Liver (tissue), 9 donors: ENCODE measurements around the gene HAVCR1. TPM values are rescaled to one million over a fixed set of nuclear protein-coding genes. Genes with fewer than 3 reads are reported as not detected.
"Not testable (repeated sequence)": the region's sequence is repeated elsewhere in the genome, so short reads cannot be mapped to it uniquely, and the experiment has no call there.

ENCODE experiments used
- DNase-seq: peaks from one replicate; pipeline ENCODE4 v3.0.0-alpha.2; 2017; ENCODE audit warnings: low spot score
- H3K27ac ChIP-seq, 2 donors: one replicate each; pipeline ENCODE4 v1.7.0; 2013; ENCODE audit warnings: inconsistent platforms in 2 of 2, low read length in 2 of 2, control low read depth in 1 of 2, low read depth in 1 of 2, mild to moderate bottlenecking in 1 of 2
- H3K27me3 ChIP-seq, 4 donors: one replicate each; pipeline versions ENCODE4 v1.6.1 to v1.7.0; 2013; ENCODE audit warnings: low read length in 3 of 4, inconsistent platforms in 1 of 4, mild to moderate bottlenecking in 1 of 4, moderate library complexity in 1 of 4; ENCODE audit not compliant: control insufficient read depth in 4 of 4, insufficient read depth in 4 of 4
- H3K36me3 ChIP-seq, 4 donors: one replicate each; pipeline versions ENCODE4 v1.6.1 to v1.7.0; 2013; ENCODE audit warnings: low read length in 3 of 4, mild to moderate bottlenecking in 3 of 4, low read depth in 1 of 4, moderate library complexity in 1 of 4; ENCODE audit not compliant: control insufficient read depth in 4 of 4, insufficient read depth in 3 of 4
- H3K4me1 ChIP-seq, 4 donors: one replicate each; pipeline versions ENCODE4 v1.6.1 to v1.7.0; 2013; ENCODE audit warnings: low read length in 3 of 4, mild to moderate bottlenecking in 3 of 4, moderate library complexity in 1 of 4; ENCODE audit not compliant: control insufficient read depth in 4 of 4, insufficient read depth in 4 of 4
- H3K4me3 ChIP-seq, 3 donors: one replicate each; pipeline versions ENCODE4 v1.6.1 to v1.7.0; 2013; ENCODE audit warnings: low read length in 3 of 3, control low read depth in 1 of 3, low read depth in 1 of 3, mild to moderate bottlenecking in 1 of 3
- H3K9ac ChIP-seq, 2 donors: one replicate each; pipeline ENCODE4 v1.7.0; 2013; ENCODE audit warnings: low read length in 2 of 2, mild to moderate bottlenecking in 2 of 2, moderate library complexity in 2 of 2, control low read depth in 1 of 2, low read depth in 1 of 2
- H3K9me3 ChIP-seq, 4 donors: one replicate each; pipeline versions ENCODE4 v1.6.1 to v1.7.0; 2013; ENCODE audit warnings: low read length in 3 of 4; ENCODE audit not compliant: control insufficient read depth in 4 of 4
- ATF3 ChIP-seq: IDR thresholded peaks from 2 replicates; pipeline ENCODE4 v1.6.1; 2016; ENCODE audit warnings: antibody characterized with exemption
- CTCF ChIP-seq: fragments of 150-350 bp; IDR thresholded peaks from 2 replicates; pipeline ENCODE4 v1.5.1; 2017; ENCODE audit warnings: improper control_type of control experiment, low read depth, low read length; ENCODE audit not compliant: missing input control
- GABPA ChIP-seq, 2 donors: IDR thresholded peaks in 1 of 2; conservative IDR thresholded peaks in 1 of 2; 2 replicates each; pipeline ENCODE4 v1.6.1; 2016; ENCODE audit warnings: antibody characterized with exemption in 2 of 2, mild to moderate bottlenecking in 1 of 2, moderate library complexity in 1 of 2
- HNF4A ChIP-seq, 2 donors: conservative IDR thresholded peaks; 2 replicates each; pipeline ENCODE4 v1.6.1; 2016; ENCODE audit warnings: antibody characterized with exemption in 2 of 2, mild to moderate bottlenecking in 2 of 2
- HNF4G ChIP-seq: IDR thresholded peaks from 2 replicates; pipeline ENCODE4 v1.6.1; 2016; ENCODE audit warnings: antibody characterized with exemption
- RAD21 ChIP-seq, 2 donors: IDR thresholded peaks; 2 replicates each; pipeline ENCODE4 v1.6.1; 2016; ENCODE audit warnings: antibody characterized with exemption in 2 of 2, mild to moderate bottlenecking in 2 of 2
- REST ChIP-seq: IDR thresholded peaks from 2 replicates; pipeline ENCODE4 v1.6.1; 2016; ENCODE audit warnings: antibody characterized with exemption, mild to moderate bottlenecking
- RXRA ChIP-seq, 2 donors: IDR thresholded peaks; 2 replicates each; pipeline ENCODE4 v1.6.1; 2017 to 2018; ENCODE audit warnings: antibody characterized with exemption in 2 of 2, mild to moderate bottlenecking in 1 of 2
- SP1 ChIP-seq: IDR thresholded peaks from 2 replicates; pipeline ENCODE4 v1.6.1; 2018; ENCODE audit warnings: antibody characterized with exemption, mild to moderate bottlenecking
- TAF1 ChIP-seq: conservative IDR thresholded peaks from 2 replicates; pipeline ENCODE4 v1.6.1; 2016; ENCODE audit warnings: antibody characterized with exemption, mild to moderate bottlenecking
- YY1 ChIP-seq: IDR thresholded peaks from 2 replicates; pipeline ENCODE4 v1.6.1; 2016; ENCODE audit warnings: antibody characterized with exemption, mild to moderate bottlenecking
- ZBTB33 ChIP-seq: IDR thresholded peaks from 2 replicates; pipeline ENCODE4 v1.6.1; 2016; ENCODE audit warnings: antibody characterized with exemption
- WGBS: extraction: QIAGEN DNeasy Blood & Tissue Kit; methylation state at CpG from one replicate; pipeline ENCODE4 v1.1.7; 2013; 5-methylcytosine and 5-hydroxymethylcytosine counted together
- polyA plus RNA-seq, 2 donors: library from polyadenylated mRNA; stranded (reverse) in 1 of 2; unstranded in 1 of 2; fragments of 200-250 nt in 1 of 2; fragments of >200 nt in 1 of 2; fragmentation: Nextera tagmentation in 1 of 2; extraction: Ambion mirVana in 1 of 2; gene quantifications; one replicate each; pipeline versions ENCODE4 v1.2.1 to v1.2.3, GENCODE V29; 2013 to 2015
- total RNA-seq, 2 donors: library from RNA; depleted of rRNA; stranded (reverse); fragments of >200 nt; gene quantifications; one replicate each; pipeline ENCODE4 v1.2.3, GENCODE V29; 2014
- donor health status: healthy.
- donor health status: healthy.
- donor health status: healthy.
- donor health status: healthy.
- donor health status: healthy.

Gene HAVCR1
- total and polyA plus RNA-seq, 4 donors = 0.07 to 2.8 (median 0.17) TPM; not detected in 1

GRCh38 chr5:157020511-157021222, 38.2 kb downstream of the HAVCR1 start:
- TF ChIP-seq RXRA (IDR thresholded peaks at IDR 0.05) = no peak
- TF ChIP-seq ATF3 = no peak
- TF ChIP-seq YY1 = no peak
- TF ChIP-seq ZBTB33 = no peak
- no peak for TF ChIP-seq TAF1
- TF ChIP-seq CTCF = no peak
- TF ChIP-seq HNF4A (conservative IDR thresholded peaks at IDR 0.05) = no peak
- TF ChIP-seq REST = no peak
- no peak for TF ChIP-seq HNF4G
- TF ChIP-seq SP1 = no peak
- no peak for TF ChIP-seq GABPA (IDR thresholded peaks at IDR 0.05 in 1 of 2, conservative IDR thresholded peaks at IDR 0.05 in 1 of 2)
- TF ChIP-seq RAD21 (IDR thresholded peaks at IDR 0.05) = no peak
- 83% methylated on average over 4 of the region's 4 CpGs for WGBS

GRCh38 chr5:157020002-157020401, 38.9 kb downstream of the HAVCR1 start:
- TF ChIP-seq HNF4G (no peak), SP1 (no peak), REST (no peak)
- no peak overlapping the region for H3K9ac ChIP-seq
- no peak overlapping the region for H3K4me3 ChIP-seq
- no peaks in the 10 kb centered on the region for H3K4me1 ChIP-seq
- H3K36me3 ChIP-seq = no peaks in the 10 kb centered on the region
- no peaks in the 10 kb centered on the region for H3K27me3 ChIP-seq
- no peak for DNase-seq
- no peak overlapping the region for H3K27ac ChIP-seq
- peaks cover 0 to 6% (median 3%) of the 10 kb centered on the region in 4 donors for H3K9me3 ChIP-seq

More at GRCh38 chr5:157020511-157021222, 38.2 kb downstream of the HAVCR1 start:
- no peaks in the 10 kb centered on the region for H3K4me1 ChIP-seq
- H3K9me3 ChIP-seq = peaks cover 0 to 6% (median 3%) of the 10 kb centered on the region in 4 donors
- DNase-seq = no peak
- no peak overlapping the region for H3K9ac ChIP-seq
- H3K27ac ChIP-seq = no peak overlapping the region
- no peaks in the 10 kb centered on the region for H3K36me3 ChIP-seq
- H3K27me3 ChIP-seq = no peaks in the 10 kb centered on the region
- no peak overlapping the region for H3K4me3 ChIP-seq

GRCh38 chr5:157014143-157014542, 44.8 kb downstream of the HAVCR1 start:
- not testable (repeated sequence) for DNase-seq, H3K9me3 ChIP-seq, H3K4me1 ChIP-seq, H3K27ac ChIP-seq, H3K4me3 ChIP-seq, H3K27me3 ChIP-seq, H3K9ac ChIP-seq, H3K36me3 ChIP-seq
- WGBS = 89% methylated on average over 22 of the region's 28 CpGs
